HCT116 (cell line): Measurements from ENCODE around the gene L1CAM.

Source experiments
- CBX3 ChIP-seq: IDR thresholded peaks from 2 replicates; pipeline ENCODE4 v1.6.1; 2012; ENCODE audit warnings: low read depth
- EZH2 ChIP-seq: fragments of 200-600 bp; sonication (generic); IDR thresholded peaks from 2 replicates; pipeline ENCODE4 v1.6.1; 2017; ENCODE audit warnings: antibody characterized with exemption, mixed run types
- POLR2A ChIP-seq: IDR thresholded peaks from 2 replicates; pipeline ENCODE4 v1.7.0; 2011; ENCODE audit warnings: borderline replicate concordance; ENCODE audit not compliant: insufficient read depth, insufficient read length; ENCODE audit errors: extremely low read depth
- POLR2AphosphoS5 ChIP-seq: IDR thresholded peaks from 2 replicates; pipeline ENCODE4 v1.6.1; 2011; ENCODE audit warnings: mild to moderate bottlenecking, low read depth, low read length, moderate library complexity
- TCF7L2 ChIP-seq: IDR thresholded peaks from 2 replicates; pipeline ENCODE4 v1.7.0; 2011; ENCODE audit warnings: borderline replicate concordance, inconsistent platforms; ENCODE audit not compliant: insufficient read depth, insufficient read length; ENCODE audit errors: extremely low read depth
- TF ChIP-seq, protein P1 (sequence below): IDR thresholded peaks from 2 replicates; pipeline ENCODE4 v1.6.1; 2012
- TF ChIP-seq, protein P2 (sequence below), 3 experiments: fragments of 200-600 bp in 1 of 3; sonication (generic) in 1 of 3; IDR thresholded peaks in 2 of 3; conservative IDR thresholded peaks in 1 of 3; 2 replicates each; pipeline ENCODE4 v1.5.1; 2012 to 2017; ENCODE audit warnings: low read depth in 2 of 3, low read length in 2 of 3, antibody characterized with exemption in 1 of 3, borderline replicate concordance in 1 of 3, control low read depth in 1 of 3, mild to moderate bottlenecking in 1 of 3, mixed read lengths in 1 of 3, mixed run types in 1 of 3, moderate library complexity in 1 of 3; ENCODE audit not compliant: insufficient read depth in 1 of 3

DNA sequence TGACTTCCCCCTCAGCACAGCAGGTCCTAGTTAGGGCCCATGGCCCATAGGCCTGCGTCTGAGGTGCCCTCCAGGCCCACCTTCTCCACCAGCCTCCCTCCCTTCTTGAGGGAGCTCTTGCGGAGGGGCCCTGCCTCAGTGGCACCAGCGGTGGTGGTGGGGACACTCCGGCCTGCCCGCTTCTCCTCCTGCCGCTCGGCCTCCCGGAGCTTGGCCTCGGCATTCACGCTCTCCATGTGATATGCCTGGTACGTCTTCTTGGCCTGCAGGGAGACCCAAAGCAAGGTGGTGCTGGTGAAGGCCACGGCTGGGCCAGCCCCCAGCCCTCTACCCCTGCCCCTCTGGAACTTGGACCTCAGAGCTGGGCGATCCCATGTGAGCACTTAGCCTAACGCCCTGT lies 34.6 kb upstream of the L1CAM start:
- TF ChIP-seq POLR2AphosphoS5 (no peak), EZH2 (no peak), POLR2A (no peak), TCF7L2 (no peak), CBX3 (no peak)
- TF ChIP-seq, protein P1, sequence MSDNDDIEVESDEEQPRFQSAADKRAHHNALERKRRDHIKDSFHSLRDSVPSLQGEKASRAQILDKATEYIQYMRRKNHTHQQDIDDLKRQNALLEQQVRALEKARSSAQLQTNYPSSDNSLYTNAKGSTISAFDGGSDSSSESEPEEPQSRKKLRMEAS, result no peak
- TF ChIP-seq, protein P2, sequence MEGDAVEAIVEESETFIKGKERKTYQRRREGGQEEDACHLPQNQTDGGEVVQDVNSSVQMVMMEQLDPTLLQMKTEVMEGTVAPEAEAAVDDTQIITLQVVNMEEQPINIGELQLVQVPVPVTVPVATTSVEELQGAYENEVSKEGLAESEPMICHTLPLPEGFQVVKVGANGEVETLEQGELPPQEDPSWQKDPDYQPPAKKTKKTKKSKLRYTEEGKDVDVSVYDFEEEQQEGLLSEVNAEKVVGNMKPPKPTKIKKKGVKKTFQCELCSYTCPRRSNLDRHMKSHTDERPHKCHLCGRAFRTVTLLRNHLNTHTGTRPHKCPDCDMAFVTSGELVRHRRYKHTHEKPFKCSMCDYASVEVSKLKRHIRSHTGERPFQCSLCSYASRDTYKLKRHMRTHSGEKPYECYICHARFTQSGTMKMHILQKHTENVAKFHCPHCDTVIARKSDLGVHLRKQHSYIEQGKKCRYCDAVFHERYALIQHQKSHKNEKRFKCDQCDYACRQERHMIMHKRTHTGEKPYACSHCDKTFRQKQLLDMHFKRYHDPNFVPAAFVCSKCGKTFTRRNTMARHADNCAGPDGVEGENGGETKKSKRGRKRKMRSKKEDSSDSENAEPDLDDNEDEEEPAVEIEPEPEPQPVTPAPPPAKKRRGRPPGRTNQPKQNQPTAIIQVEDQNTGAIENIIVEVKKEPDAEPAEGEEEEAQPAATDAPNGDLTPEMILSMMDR (IDR thresholded peaks at IDR 0.05 in 2 of 3, conservative IDR thresholded peaks at IDR 0.05 in 1 of 3; ENCODE audit: borderline replicate concordance in 1 of 3, insufficient read depth in 1 of 3, low read depth in 2 of 3, low read length in 2 of 3), result no peak
